Gastrocnemius medialis (tissue), 4 donors: ENCODE measurements around the gene ZBTB7B. TPM values are rescaled to one million over a fixed set of nuclear protein-coding genes. Genes with fewer than 3 reads are reported as not detected.
"Not testable (repeated sequence)": the region's sequence is repeated elsewhere in the genome, so short reads cannot be mapped to it uniquely, and the experiment has no call there.

ENCODE experiments used
- ATAC-seq, 2 donors: fragments of 150-250 bp; one replicate each; pipeline ENCODE4 v1.9.1; 2016
- DNase-seq, 2 donors: peaks; one replicate each; pipeline ENCODE4 v3.0.0-alpha.2; 2019
- H3K27ac ChIP-seq, 4 donors: fragments of 200-600 bp; sonication (generic); 1 replicate in 1 of 4; 2 replicates in 3 of 4; pipeline ENCODE4 v1.5.1; 2016 to 2018; ENCODE audit warnings: mild to moderate bottlenecking in 2 of 4, moderate library complexity in 1 of 4
- H3K27me3 ChIP-seq, 3 donors: fragments of 200-600 bp; sonication (generic) in 2 of 3; 1 replicate in 1 of 3; 2 replicates in 2 of 3; pipeline versions ENCODE4 v1.5.1 to v1.6.0; 2016 to 2019; ENCODE audit warnings: mild to moderate bottlenecking in 1 of 3, moderate library complexity in 1 of 3
- H3K36me3 ChIP-seq, 2 donors: fragments of 200-600 bp; sonication (generic) in 1 of 2; one replicate each; pipeline ENCODE4 v1.5.1; 2017 to 2018
- H3K4me1 ChIP-seq, 2 donors: fragments of 200-600 bp; sonication (generic) in 1 of 2; one replicate each; pipeline ENCODE4 v1.5.1; 2016 to 2017; ENCODE audit warnings: mild to moderate bottlenecking in 2 of 2
- H3K4me3 ChIP-seq, 4 donors: fragments of 200-600 bp; sonication (generic) in 3 of 4; 1 replicate in 1 of 4; 2 replicates in 3 of 4; pipeline ENCODE4 v1.5.1; 2016 to 2019; ENCODE audit warnings: mild to moderate bottlenecking in 2 of 4
- H3K9me3 ChIP-seq, 3 donors: fragments of 200-600 bp; sonication (generic) in 2 of 3; 1 replicate in 1 of 3; 2 replicates in 2 of 3; pipeline ENCODE4 v1.5.1; 2016 to 2019
- POLR2A ChIP-seq, 2 donors: fragments of 450-650 bp; IDR thresholded peaks; one replicate each; pipeline ENCODE4 v1.6.1; 2017; ENCODE audit warnings: antibody characterized with exemption in 2 of 2, mild to moderate bottlenecking in 2 of 2, moderate library complexity in 2 of 2
- in situ Hi-C, 4 donors: fragments of 200-750 bp; cut with MboI; loops; one replicate each; pipeline versions ENCODE4 v1.15.0 to v1.8.0; 2017; ENCODE audit warnings: low sequenced_read_pairs in 4 of 4
- intact Hi-C: fragments of 100-400 bp; cut with DNase I; formaldehyde crosslinking; loops from one replicate; pipeline ENCODE4 v1.15.1; 2023; ENCODE audit warnings: low total_unique reads
- total RNA-seq, 4 donors: library from RNA; depleted of rRNA; stranded (reverse); fragments of >200 nt; gene quantifications; one replicate each; pipeline versions ENCODE4 v1.1.0 to v1.2.3, GENCODE V29; 2016
- TF ChIP-seq, protein P1 (sequence below), 5 experiments: fragments of 450-650 bp in 3 of 5; fragments of 200-600 bp in 2 of 5; sonication (generic) in 2 of 5; IDR thresholded peaks in 4 of 5; conservative IDR thresholded peaks in 1 of 5; 1 replicate in 4 of 5; 2 replicates in 1 of 5; pipeline ENCODE4 v1.5.1; 2016 to 2019; ENCODE audit warnings: antibody characterized with exemption in 5 of 5, mild to moderate bottlenecking in 3 of 5, moderate library complexity in 3 of 5

Gene ZBTB7B
- total RNA-seq, 4 donors from 2014 or later: 61.3 to 100 (median 73.1) TPM

DNA sequence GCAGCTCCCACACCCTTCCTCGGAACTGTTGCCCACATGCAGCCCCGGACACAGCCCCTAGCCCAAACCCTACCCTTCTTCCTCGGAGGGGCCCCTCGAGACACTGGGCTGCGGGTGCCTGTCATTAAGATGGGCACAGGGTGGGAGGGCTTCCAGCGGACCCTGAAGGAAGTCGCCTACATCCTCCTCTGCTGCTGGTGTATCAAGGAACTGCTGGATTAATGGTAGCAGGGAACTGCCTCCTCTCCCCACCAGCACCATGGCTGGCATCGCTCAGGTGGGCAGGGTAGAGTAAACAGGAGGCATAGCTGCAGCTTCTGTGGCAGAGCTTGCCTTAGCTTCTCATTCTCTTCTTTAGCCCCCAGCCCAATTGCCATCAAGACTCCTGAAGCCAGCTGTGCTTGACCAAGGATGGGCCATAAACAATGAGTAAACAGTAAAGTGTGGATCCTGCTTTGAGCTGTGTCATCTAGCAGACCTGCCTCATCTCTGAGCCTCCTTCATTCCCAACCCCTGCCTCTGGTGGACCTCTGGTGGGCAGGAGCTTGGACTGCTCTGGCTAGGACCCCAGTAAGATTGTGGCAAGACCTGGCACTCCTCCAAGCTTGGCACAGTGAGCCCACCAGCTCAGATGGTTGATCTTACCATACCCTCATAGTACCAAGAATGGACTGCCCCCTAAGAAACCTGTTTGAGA is 8.9 kb upstream of the ZBTB7B start, which contains the start of gene LENEP:
LENEP (plus strand) TSS at position 15 of the 697 bp plus-strand sequence; CDS start at position 37, 22 bp downstream.
- Histone ChIP-seq H3K9me3 (no peaks in the 10 kb centered on the region), H3K4me3 (no peak within 1 kb of the TSS), H3K27ac (no peak within 1 kb of the TSS), H3K4me1 (peaks cover under 1 to 11% of the 10 kb centered on the region in 2 donors), H3K36me3 (peaks cover 0 to 19% of the 10 kb centered on the region in 2 donors), H3K27me3 (no peaks in the 10 kb centered on the region)
- in situ Hi-C loops: no loop called here
- intact Hi-C loops: no loop called here
- DNase-seq (no peak), ATAC-seq (no peak)
- TF ChIP-seq, protein P1, sequence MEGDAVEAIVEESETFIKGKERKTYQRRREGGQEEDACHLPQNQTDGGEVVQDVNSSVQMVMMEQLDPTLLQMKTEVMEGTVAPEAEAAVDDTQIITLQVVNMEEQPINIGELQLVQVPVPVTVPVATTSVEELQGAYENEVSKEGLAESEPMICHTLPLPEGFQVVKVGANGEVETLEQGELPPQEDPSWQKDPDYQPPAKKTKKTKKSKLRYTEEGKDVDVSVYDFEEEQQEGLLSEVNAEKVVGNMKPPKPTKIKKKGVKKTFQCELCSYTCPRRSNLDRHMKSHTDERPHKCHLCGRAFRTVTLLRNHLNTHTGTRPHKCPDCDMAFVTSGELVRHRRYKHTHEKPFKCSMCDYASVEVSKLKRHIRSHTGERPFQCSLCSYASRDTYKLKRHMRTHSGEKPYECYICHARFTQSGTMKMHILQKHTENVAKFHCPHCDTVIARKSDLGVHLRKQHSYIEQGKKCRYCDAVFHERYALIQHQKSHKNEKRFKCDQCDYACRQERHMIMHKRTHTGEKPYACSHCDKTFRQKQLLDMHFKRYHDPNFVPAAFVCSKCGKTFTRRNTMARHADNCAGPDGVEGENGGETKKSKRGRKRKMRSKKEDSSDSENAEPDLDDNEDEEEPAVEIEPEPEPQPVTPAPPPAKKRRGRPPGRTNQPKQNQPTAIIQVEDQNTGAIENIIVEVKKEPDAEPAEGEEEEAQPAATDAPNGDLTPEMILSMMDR (IDR thresholded peaks at IDR 0.05 in 4 of 5, conservative IDR thresholded peaks at IDR 0.05 in 1 of 5): no peak
- no peak for TF ChIP-seq POLR2A (IDR thresholded peaks at IDR 0.05)

DNA sequence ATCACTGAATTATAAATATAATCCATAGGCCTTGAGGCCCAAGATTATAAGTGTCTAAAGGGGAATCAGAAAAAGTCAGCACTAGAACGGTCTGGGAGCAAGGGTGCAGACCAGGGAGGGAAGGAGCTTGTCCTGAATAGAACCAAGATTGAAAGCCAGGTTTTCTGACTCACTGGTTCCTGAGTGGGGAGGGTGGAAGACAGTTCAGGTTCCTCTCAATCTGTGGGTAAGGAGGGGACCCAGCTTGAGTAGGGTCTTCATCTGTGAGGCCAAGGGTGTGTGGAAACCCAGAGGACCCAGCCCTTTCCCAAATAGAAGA is 8.4 kb upstream of the ZBTB7B start:
- TF ChIP-seq, protein P1 (IDR thresholded peaks at IDR 0.05 in 4 of 5, conservative IDR thresholded peaks at IDR 0.05 in 1 of 5): no peak
- TF ChIP-seq POLR2A (IDR thresholded peaks at IDR 0.05): no peak
- Histone ChIP-seq H3K36me3 (peaks cover 0 to 14% of the 10 kb centered on the region in 2 donors), H3K9me3 (no peaks in the 10 kb centered on the region), H3K4me1 (peaks cover 5 to 11% of the 10 kb centered on the region in 2 donors), H3K4me3 (no peak overlapping the region), H3K27ac (no peak overlapping the region), H3K27me3 (no peaks in the 10 kb centered on the region)
- DNase-seq (no peak), ATAC-seq (no peak)
- in situ Hi-C loops (no loop called here), intact Hi-C loops (no loop called here)

DNA sequence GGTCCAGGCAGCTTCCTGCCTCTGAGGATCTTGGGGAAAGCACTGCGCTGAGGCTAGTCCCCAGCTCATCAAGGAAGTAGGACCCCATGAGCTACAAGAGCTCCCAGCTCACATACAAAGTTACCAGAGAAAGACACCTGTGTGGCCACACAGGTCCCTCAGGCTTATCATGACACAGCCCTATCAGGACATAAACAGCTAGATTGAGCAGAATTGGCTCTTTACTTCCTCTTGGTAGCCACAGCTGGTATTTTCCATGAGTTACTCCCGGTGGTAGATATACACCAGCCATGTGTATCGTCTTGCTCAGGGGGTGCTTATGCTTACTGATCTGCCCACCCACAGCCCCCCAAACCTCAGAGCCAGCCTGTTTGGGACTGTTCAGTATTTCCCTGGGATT is 8.0 kb upstream of the ZBTB7B start:
- Histone ChIP-seq H3K36me3 (peaks cover 0 to 10% of the 10 kb centered on the region in 2 donors), H3K4me1 (peaks cover 7 to 15% of the 10 kb centered on the region in 2 donors), H3K27ac (no peak overlapping the region), H3K27me3 (no peaks in the 10 kb centered on the region), H3K9me3 (no peaks in the 10 kb centered on the region), H3K4me3 (no peak overlapping the region)
- in situ Hi-C loops: no loop called here
- TF ChIP-seq, protein P1 (IDR thresholded peaks at IDR 0.05 in 4 of 5, conservative IDR thresholded peaks at IDR 0.05 in 1 of 5): no peak
- TF ChIP-seq POLR2A (IDR thresholded peaks at IDR 0.05): no peak
- DNase-seq (no peak), ATAC-seq (no peak)
- intact Hi-C loops: no loop called here

DNA sequence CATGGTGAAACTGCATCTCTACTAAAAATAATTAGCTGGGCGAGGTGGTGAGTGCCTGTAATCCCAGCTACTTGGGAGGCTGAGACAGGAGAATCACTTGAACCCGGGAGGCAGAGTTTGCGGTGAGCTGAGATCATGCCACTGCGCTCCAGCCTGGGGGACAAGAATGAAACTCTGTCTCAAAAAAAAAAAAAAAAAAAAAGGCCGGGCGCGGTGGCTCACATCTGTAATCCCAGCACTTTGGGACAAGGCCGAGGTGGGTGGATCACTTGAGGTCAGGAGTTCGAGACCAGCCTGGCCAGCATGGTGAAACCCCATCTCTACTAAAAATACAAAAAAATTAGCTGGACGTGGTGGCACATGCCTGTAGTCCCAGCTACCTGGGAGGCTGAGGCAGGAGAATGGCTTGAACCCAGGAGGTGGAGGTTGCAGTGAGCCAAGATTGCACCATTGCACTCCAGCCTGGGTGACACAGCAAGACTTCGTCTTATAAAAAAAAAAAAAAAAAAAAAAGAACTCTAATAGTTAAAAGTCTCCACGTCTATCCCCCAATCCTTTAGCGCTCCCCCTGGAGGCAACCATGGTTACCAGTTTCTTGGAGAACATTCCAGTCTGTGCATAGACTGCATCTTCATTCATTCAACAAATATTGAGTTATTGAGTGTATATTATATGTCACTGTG is 7.2 kb upstream of the ZBTB7B start:
- peak in 1 of 2 donors; percentile 21 for ATAC-seq
- in situ Hi-C loops: loop anchor here in 1 of 4 donors (5.0 kb wide), 1 partner anchor 33 kb away; the partner anchor contains the start of gene PYGO2
- DNase-seq, H3K4me3 ChIP-seq, H3K27me3 ChIP-seq, H3K36me3 ChIP-seq, H3K9me3 ChIP-seq, intact Hi-C loops, H3K27ac ChIP-seq: not testable (repeated sequence)
- H3K4me1 ChIP-seq: peaks cover 13 to 23% of the 10 kb centered on the region in 2 donors
- TF ChIP-seq, protein P1 (IDR thresholded peaks at IDR 0.05 in 4 of 5, conservative IDR thresholded peaks at IDR 0.05 in 1 of 5): peak in 3 of 5 experiments; percentile 24 to 47 (median 32)
